NB4 (cell line): Measurements from ENCODE around the gene CEP89.

Experiments
- CTCF ChIP-seq: IDR thresholded peaks from one replicate; pipeline ENCODE4 v1.5.1; 2012; ENCODE audit warnings: low read depth, low read length
- MAX ChIP-seq: IDR thresholded peaks from 2 replicates; pipeline ENCODE4 v1.6.1; 2011; ENCODE audit warnings: low read depth, low read length
- MYC ChIP-seq: IDR thresholded peaks from 2 replicates; pipeline ENCODE4 v1.6.1; 2011; ENCODE audit warnings: low read depth, low read length
- POLR2A ChIP-seq: IDR thresholded peaks from 2 replicates; pipeline ENCODE4 v1.6.1; 2011; ENCODE audit warnings: mild to moderate bottlenecking; ENCODE audit not compliant: insufficient read length; ENCODE audit errors: extremely low read depth

- no peak for TF ChIP-seq MAX
- TF ChIP-seq CTCF: no peak
- no peak for TF ChIP-seq POLR2A
- no peak for TF ChIP-seq MYC
These were observed 109.6 kb downstream of the CEP89 start for GRCh38 chr19:32862173-32862572.
